Cardiac muscle cell (in vitro differentiated cells and primary cell): ENCODE measurements around the gene TDRD9. TPM values are rescaled to one million over a fixed set of nuclear protein-coding genes. Genes with fewer than 3 reads are reported as not detected.

Source experiments
- DNase-seq, 2 donors: peaks; one replicate each; pipeline versions ENCODE4 v3.0.0 to v3.0.0-alpha.2; 2010 to 2017; ENCODE audit warnings: low read depth in 1 of 2, low spot score in 1 of 2
- H3K27ac ChIP-seq: fragments of 200-600 bp; sonication (generic); 2 replicates; pipeline ENCODE4 v1.5.1; 2016
- H3K27me3 ChIP-seq: fragments of 200-600 bp; sonication (generic); 2 replicates; pipeline ENCODE4 v1.6.0; 2016; ENCODE audit warnings: control low read depth
- H3K36me3 ChIP-seq: fragments of 200-600 bp; sonication (generic); 2 replicates; pipeline ENCODE4 v1.5.1; 2016; ENCODE audit warnings: control low read depth
- H3K4me1 ChIP-seq: fragments of 200-600 bp; sonication (generic); 2 replicates; pipeline ENCODE4 v1.8.1; 2017; ENCODE audit warnings: low read depth, mild to moderate bottlenecking, mixed run types
- H3K4me3 ChIP-seq: fragments of 200-600 bp; sonication (generic); 2 replicates; pipeline ENCODE4 v1.5.1; 2016; ENCODE audit warnings: mild to moderate bottlenecking
- H3K9me3 ChIP-seq: fragments of 200-600 bp; sonication (generic); 2 replicates; pipeline ENCODE4 v1.5.1; 2017; ENCODE audit warnings: low read depth, mild to moderate bottlenecking, control low read depth
- CTCF ChIP-seq: IDR thresholded peaks from 2 replicates; pipeline ENCODE4 v1.5.1; 2012; ENCODE audit warnings: low read depth, mild to moderate bottlenecking, low read length
- polyA plus RNA-seq: library from polyadenylated mRNA; unstranded; fragments of >200 nt; fragmentation: Nextera tagmentation; extraction: Ambion mirVana; gene quantifications from 2 replicates; pipeline ENCODE4 v1.2.1, GENCODE V29; 2016
- total RNA-seq: library from RNA; depleted of rRNA; stranded (reverse); fragments of >200 nt; gene quantifications from 2 replicates; pipeline ENCODE4 v1.2.3, GENCODE V29; 2016

TDRD9 gene
- total and polyA plus RNA-seq, 2 experiments from 2014 or later = 0.31 TPM; not detected in 1

DNA sequence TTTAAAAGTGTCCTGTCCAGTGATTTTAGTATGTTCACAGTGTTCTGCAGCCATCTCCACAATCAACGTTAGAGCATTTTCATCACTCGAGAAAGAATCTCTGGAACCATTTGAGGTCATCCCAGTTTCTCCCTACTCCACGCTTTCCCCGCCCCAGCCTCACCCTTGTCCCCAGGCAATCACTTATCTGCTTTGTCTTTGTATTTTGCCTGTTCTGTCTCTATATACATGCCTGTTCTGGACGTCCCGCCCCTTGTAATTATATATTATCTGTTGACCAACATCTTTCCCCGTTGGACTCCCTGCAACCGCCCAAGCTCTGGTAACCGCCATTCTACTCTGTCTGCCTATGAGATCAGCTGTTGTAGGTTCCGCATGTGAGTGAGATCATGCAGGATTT is 135.7 kb downstream of the TDRD9 start:
- TF ChIP-seq CTCF = no peak
- DNase-seq = no peak
- Histone ChIP-seq H3K9me3 (no peaks in the 10 kb centered on the region), H3K36me3 (no peaks in the 10 kb centered on the region), H3K27me3 (no peaks in the 10 kb centered on the region), H3K4me1 (no peaks in the 10 kb centered on the region), H3K27ac (no peak overlapping the region), H3K4me3 (no peak overlapping the region)

DNA sequence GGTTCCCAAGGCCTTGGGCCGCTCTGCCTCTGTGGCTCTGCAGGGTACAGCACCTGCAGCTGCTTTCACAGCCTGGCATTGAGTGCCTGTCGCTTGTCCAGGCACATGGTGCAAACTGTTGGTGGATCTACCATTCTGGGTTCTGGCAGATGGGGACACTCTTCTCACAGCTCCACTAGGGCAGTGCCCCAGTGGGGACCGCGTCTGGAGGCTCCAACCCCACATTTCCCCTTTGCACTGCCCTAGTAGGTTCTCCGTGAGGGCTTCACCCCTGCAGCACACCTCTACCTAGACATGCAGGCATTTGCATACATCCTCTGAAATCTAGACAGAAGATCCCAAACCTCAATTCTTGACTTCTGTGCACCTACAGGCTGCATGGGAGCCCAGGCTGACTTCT is 138.0 kb downstream of the TDRD9 start:
- H3K36me3 ChIP-seq = no peaks in the 10 kb centered on the region
- no peaks in the 10 kb centered on the region for H3K9me3 ChIP-seq
- H3K4me3 ChIP-seq = no peak overlapping the region
- H3K27me3 ChIP-seq = no peaks in the 10 kb centered on the region
- DNase-seq = no peak
- H3K4me1 ChIP-seq = no peaks in the 10 kb centered on the region
- no peak for TF ChIP-seq CTCF
- no peak overlapping the region for H3K27ac ChIP-seq

GRCh38 chr14:104066719-104067295 is 138.6 kb downstream of the TDRD9 start:
- Histone ChIP-seq H3K9me3 (no peaks in the 10 kb centered on the region), H3K4me1 (no peaks in the 10 kb centered on the region), H3K4me3 (no peak overlapping the region), H3K27ac (no peak overlapping the region), H3K27me3 (no peaks in the 10 kb centered on the region), H3K36me3 (no peaks in the 10 kb centered on the region)
- no peak for DNase-seq
- no peak for TF ChIP-seq CTCF

- no peak for DNase-seq
- no peaks in the 10 kb centered on the region for H3K4me1 ChIP-seq
- H3K27me3 ChIP-seq = no peaks in the 10 kb centered on the region
- no peaks in the 10 kb centered on the region for H3K36me3 ChIP-seq
- no peak for TF ChIP-seq CTCF
- H3K9me3 ChIP-seq = no peaks in the 10 kb centered on the region
- H3K4me3 ChIP-seq = no peak overlapping the region
- H3K27ac ChIP-seq = no peak overlapping the region
Measured at GRCh38 chr14:104069541-104069940, 141.3 kb downstream of the TDRD9 start.

- no peak for TF ChIP-seq CTCF
- H3K4me1 ChIP-seq = no peaks in the 10 kb centered on the region
- H3K36me3 ChIP-seq = no peaks in the 10 kb centered on the region
- H3K4me3 ChIP-seq = no peak overlapping the region
- DNase-seq = no peak
- H3K27ac ChIP-seq = no peak overlapping the region
- H3K9me3 ChIP-seq = no peaks in the 10 kb centered on the region
- no peaks in the 10 kb centered on the region for H3K27me3 ChIP-seq
Measured at GRCh38 chr14:104072586-104072985, 144.3 kb downstream of the TDRD9 start.

- Histone ChIP-seq H3K9me3 (no peaks in the 10 kb centered on the region), H3K27me3 (no peaks in the 10 kb centered on the region)
- TF ChIP-seq CTCF = no peak
Measured at GRCh38 chr14:104073764-104074163, 145.5 kb downstream of the TDRD9 start.

More at GRCh38 chr14:104073764-104074163, 145.5 kb downstream of the TDRD9 start:
- H3K36me3 ChIP-seq = no peaks in the 10 kb centered on the region
- H3K4me3 ChIP-seq = no peak overlapping the region
- DNase-seq = no peak
- no peak overlapping the region for H3K27ac ChIP-seq
- H3K4me1 ChIP-seq = no peaks in the 10 kb centered on the region
